GM11168 (cell line): ENCODE measurements around the gene GCN1.
"Not testable (repeated sequence)": the region's sequence is repeated elsewhere in the genome, so short reads cannot be mapped to it uniquely, and the experiment has no call there.

Experiments
- in situ Hi-C: fragments of 300-500 bp; cut with MboI; formaldehyde crosslinking; loops from one replicate; pipeline ENCODE4 v1.12.0; 2022; ENCODE audit warnings: low sequenced_read_pairs; ENCODE audit not compliant: unreplicated experiment

Gene GCN1

DNA sequence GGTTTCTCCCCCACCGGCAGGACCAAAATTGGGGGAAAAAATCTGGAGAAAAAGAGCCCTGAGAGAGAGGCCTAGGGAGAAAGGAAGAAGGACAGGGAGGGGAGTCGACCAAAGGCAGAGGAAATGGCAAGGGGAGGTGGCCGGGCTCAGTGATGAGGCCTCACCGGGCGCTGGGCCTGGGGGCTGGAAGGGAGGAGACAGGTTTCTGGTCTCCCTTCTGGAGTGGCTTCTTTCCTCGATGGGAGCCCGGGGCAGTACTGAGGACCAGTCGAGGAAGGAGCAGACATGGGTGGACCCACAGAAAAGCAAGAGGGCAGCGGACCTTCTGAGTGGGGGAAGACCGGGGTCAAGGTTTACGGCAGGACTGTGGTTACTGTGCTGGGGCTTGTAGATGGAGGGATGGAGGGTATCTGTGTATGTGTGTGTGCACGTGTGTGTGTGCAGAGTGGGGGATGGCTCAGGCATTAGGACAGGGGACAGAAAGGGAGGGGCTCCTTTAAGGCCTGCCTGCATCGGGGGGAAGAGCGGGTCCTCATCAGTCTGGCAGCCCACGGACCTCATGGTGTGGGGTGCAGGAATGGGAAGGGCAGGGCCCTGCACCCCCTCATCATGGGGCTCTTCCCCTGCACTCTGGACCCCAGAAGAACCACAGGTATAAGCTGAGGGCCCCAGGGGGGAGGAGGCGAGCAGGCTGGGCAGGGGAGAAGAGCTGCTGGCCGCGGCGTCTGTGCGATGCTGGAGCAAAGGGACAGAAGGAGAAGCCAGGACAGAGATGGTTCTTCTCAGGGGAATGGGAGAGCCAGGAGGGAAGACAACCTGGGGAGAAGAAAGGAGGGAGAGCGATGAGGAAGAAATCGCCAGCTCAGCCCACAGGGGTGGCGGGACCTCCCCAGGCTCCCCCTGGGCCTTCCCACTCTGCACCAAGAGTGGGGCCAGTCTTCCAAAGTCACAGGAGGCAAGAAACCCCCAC, 21.5 kb upstream of the GCN1 start:
- in situ Hi-C loops = no loop called here

DNA sequence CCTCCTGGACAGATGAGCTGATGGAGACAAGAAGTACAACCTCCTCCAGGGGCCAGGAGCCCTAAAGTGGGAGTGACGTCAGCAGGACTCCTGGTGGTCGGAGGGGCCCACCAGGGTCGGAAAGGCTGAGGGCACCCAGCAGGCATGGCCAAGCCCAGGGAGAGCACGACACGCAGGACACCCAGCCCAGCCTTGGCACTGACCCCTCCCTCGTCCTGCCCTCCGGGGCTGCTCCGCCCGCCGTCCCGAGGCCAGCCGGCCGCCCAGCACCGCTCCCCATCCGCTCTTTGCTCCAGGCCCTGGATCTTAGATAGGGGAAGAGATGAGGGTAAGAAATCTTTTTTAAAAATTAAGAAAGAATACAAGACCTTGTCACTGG, 20.8 kb upstream of the GCN1 start:
- in situ Hi-C loops = no loop called here

DNA sequence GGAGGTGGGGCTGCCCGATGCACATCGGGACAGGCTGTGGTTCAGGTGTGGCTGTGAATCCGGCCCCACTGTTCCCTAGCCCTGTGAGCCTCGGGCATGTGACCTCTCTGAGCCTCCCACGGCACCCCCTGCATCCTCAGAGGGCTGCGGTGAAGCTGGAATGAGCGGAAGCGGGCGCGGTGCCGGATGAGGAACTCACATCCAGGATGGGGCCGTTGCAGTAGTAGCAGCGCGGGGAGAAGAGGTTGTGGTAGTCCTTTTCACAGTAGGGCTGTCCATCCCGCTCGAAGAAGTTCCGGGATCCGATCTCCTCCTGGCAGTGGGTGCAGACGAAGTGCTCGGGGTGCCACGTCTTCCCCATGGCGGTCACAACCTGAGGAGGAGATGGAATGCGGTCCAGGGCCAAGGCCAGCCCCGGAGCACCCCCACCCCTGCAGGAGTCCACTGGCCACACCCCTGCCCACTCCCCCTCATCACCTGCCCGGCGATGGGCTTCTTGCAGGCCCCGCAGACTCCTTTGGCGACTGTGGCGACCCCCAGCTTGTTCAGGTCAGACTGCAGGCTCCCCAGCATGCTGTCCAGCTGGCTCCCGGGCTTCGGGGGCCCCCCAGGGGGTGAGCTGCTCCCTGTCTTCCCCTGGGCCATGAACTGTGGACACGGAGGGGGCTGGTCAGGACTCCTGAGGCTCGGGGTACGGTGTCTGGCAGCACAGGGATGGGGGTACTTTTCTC, 20.3 kb upstream of the GCN1 start:
- in situ Hi-C loops = no loop called here

DNA sequence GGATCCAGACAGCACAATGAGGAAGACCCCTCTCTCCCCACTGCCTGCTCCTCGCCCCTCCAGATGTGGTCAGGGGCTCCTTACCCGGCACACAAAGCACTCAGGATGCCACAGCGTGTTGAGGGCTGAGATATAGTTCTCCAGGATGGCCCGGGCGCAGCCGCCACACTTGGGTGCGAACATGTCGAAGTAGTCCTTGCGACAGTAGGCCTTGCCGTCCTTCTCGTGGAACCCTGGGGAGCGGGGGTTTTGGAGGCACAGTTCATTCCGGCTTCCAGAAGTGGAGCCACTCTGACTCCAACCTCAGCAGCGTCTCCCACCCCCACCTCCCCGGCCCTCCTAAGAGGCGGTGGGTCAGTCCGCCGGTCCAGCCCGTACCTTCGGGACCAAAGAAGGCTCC, 19.2 kb upstream of the GCN1 start:
- in situ Hi-C loops = no loop called here

DNA sequence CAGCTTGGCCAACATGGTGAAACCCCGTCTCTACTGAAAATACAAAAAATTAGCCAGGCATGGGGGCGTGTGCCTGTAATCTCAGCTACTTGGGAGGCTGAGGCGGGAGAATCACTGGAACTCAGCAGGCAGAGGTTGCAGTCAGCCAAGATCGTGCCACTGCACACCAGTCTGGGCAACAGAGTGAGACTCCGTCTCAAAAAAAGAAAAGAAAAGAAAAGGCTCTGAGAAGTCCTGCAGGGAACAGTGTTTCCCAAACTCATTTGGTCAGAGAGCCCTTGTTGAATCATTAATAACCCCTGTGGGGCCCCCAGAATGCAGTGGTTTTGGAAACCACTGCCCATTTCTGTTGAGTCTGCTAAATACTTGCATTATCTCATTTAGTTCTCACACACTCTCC, 18.7 kb upstream of the GCN1 start:
- in situ Hi-C loops = not testable (repeated sequence)

DNA sequence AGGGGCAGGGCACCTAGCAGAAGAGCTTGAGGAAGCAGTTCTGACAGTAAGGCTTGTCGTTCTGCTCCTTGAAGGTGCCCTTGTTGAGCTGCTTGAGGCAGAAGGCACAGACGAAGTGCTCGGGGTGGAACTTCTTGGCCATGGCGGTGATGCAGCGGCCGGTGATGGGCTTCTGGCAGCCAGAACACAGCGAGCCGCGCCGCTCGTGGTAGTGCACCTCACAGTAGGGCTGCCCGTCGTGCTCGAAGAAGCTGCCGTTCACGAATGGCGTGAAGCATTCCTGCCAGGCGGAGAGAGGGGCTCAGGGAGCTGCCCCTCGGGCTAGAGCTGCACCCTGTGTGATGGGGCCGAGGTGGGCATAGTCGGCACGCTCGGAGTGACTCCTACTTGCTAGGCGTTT, 17.8 kb upstream of the GCN1 start:
- in situ Hi-C loops = no loop called here

DNA sequence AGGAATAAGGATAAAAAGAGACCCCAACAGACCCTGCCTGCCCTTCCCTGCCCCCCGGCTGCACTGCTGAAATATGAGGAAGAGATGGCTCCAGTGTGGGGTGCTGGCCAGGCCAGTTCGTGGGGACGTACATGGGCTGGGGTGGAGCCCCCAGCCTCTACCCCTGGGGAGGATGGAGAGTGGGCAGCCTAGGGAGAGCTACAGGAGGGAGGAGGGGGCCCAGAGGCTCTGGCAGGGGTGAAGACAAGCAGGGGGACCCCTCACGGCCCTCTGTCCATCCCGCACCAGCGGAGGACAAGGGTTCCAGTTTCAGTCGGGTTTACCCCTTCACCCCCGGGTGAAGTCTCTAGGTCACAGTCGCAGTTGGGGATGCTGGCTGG, 17.4 kb upstream of the GCN1 start:
- in situ Hi-C loops = no loop called here

DNA sequence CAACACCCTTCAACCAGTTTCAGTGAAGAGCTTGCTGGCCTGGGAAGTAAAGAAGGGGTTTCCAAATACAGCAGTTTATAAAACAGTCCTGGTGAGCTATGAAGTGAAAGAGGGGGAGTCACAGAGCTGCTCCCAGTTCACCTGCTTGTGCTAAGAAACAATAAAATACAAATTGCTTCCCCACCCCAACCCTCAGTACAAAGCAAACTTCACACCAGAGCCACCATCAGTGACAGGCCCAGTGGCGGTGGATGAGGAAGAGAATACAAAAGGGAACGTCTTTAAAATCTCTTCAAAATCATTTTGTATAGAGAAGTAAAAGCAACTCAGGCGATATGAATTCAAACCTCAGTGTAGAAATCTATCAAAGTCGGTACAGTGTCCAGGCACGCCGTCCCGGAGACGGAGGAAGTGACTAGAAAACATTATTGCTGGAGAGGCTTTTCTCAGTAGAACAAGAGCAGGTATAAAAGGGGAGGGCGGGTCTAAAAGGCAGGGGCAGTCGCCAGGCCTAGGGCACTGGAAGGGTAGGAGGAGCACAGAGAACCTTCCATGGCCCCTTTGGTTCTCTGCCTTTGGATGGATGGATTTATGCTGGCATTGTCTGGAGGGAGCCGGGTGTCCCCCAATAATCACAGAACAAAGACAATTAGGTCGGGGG, 16.9 kb upstream of the GCN1 start:
- in situ Hi-C loops = no loop called here

DNA sequence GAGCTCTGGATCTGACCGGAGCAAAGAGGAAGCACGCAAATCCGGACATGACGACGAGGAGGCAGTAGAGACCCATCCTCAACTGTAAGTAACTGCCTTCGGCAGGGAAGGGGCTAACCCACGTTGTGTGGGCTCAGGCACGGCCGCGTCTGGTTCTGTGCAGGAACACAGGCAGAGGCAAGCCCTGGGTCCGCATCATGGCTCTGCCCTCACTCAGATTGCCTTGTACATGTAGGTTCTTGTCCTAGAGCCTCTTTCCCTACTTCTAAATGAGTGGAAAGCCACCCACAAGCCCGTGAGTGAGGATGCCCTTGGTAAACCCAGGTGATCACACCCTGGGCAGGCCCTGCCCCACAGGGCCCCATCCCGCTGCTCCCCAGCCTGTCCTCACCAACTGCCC, 15.3 kb upstream of the GCN1 start:
- in situ Hi-C loops = no loop called here

DNA sequence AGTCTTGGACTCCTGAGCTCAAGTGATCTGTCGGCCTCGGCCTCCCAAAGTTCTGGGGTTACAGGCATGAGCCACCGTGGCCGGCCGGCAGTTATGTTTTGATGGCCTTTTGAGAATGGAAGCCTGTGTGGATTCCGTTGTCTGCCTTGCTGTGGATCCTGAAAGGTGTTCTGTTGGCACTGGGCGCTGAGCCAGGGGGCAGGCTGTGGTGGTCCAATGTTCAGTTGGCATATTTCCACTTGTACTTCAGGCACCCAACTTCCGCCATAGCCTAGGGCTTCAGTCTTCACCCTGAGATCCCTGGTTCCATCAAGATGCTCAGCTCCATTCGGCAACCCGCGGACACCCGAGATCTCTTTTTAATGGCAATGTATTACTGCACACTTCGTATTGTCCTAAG, 12.7 kb upstream of the GCN1 start:
- in situ Hi-C loops = no loop called here

DNA sequence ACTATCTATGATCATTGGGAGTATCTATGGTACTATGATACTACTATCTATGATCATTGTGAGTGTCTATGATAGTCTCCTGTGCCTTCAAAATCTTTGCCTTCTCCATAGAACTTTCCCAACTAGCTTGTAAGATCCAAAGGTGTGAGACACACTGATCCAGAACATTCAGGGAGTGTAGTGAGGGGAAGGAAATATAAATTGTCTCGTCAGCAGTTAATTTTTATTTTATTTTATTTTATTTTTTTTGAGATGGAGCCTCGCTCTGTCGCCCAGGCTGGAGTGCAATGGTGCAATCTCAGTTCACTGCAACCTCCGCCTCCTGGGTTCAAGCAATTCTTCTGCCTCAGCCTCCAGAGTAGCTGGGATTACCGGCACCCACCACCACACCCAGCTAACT, 12.3 kb upstream of the GCN1 start:
- in situ Hi-C loops = not testable (repeated sequence)

DNA sequence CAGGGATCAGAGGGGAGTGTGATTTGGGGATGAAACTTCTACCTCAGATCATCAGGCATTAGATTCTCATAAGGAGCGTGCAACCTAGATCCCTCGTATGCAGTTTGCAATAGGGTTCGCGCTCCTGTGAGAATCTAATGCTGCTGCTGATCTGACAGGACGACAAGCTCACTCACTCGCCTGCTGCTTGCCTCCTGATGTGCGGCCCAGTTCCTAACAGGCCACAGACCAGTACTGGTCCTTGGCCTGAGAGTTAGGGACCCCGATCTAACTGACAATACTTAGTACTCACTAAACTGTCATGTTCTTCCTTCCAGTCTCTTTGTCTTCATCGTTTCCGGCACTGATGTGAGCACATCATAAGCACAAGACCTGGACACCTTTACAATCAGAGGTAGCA, 11.7 kb upstream of the GCN1 start:
- in situ Hi-C loops = no loop called here

DNA sequence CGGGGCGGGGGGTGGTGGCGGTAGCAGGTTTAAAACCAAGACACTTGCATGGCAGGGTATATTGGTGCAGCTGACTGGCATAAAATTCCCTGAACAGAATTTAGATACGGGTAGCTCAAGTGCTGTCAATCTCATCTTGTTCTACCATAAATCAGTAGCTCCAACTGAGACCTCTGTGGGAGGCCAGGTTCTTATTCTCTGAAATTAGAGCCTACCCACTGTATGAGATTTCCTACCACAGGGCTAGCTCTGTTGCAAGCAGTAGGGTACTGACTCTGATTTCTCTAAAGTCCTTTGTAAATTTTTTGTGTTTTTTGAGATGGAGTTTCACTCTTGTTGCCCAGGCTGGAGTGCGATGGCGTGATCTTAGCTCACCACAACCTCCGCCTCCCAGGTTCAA, 9.7 kb upstream of the GCN1 start:
- in situ Hi-C loops = no loop called here

DNA sequence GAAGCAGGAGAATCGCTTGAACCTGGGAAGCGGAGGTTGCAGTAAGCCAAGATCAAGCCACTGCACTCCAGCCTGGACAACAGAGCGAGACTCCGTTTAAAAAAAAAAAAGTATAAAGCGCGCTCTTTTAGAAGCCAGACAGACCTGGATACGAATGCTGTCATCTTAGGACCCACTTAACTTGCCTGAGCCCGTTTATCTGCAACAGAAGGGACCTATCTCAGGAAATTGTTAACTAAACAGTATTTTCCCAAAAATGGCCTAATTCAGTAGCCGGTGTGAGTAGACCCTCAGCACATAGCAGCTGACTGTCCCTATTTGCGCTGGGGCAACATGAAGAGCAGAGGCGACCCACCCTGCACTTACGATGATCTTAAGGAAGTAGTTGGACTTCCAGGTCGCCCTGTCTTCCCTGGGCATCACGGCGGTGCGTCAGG, 5.9 kb upstream of the GCN1 start:
- in situ Hi-C loops = no loop called here

DNA sequence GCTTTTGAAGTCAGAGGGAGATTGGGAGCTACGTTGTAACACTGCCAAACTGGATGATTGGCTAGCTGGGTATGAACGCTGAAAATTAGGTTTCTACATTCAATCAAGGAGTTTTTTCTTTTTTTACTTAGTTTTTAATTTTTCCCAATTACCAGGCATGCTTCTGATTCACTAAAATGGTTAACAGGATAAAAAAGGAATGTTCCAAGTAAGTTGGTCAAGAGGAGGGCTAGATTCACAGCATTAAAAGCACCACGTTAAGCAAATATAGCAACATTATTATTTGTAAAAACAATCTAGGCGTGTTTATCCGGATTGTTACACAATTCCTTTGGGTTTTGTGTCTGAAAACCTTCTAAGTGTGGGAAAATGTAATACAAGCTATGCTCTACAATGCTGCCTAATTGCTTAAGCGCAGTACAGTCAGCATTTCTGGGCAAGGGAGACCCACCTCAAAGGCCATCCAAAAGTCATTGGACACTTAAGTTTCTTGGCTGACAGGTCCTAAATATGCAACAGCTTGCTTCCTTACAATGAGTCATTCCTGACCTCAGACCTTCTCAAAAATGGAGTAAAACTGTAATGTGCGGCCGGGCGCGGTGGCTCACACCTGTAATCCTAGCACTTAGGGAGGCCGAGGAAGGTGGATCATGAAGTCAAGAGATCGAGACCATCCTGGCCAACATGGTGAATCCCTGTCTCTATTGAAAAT, 5.2 kb upstream of the GCN1 start:
- in situ Hi-C loops = no loop called here

DNA sequence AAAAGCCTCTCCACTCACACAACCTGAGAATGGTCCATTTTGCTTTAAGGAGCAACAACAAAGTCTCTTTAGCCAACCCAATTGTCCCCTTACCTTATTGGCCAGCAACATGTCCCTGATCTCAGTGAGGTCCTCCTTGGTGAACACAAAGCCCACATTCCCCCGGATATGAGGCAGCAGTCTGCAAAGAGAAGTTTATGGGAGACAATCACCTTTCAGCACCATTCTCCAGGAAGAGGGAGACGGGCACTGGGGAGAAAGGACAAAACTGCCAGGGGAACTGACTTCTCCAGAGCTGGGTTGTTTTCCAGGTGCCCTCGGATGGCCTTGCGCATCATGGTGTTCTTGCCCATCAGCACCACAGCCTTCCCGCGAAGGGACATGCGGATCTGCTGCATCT, 4.5 kb upstream of the GCN1 start:
- in situ Hi-C loops = no loop called here

DNA sequence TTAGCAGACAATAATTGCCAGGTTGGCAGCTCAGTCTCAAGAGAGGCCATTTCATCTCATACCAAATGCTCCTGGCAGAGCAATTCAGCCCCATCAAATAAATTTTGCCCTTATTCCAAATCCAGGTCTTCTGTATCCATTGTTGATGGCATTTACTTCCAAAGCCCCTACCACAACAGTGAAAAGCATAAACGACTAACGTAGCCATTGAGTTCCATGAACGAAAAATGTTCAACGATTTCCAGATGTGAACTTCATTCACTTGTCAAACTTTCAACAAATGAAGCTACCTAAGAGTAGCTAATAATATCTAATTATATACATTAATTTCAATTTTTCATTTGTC, 3.0 kb upstream of the GCN1 start:
- in situ Hi-C loops = no loop called here

DNA sequence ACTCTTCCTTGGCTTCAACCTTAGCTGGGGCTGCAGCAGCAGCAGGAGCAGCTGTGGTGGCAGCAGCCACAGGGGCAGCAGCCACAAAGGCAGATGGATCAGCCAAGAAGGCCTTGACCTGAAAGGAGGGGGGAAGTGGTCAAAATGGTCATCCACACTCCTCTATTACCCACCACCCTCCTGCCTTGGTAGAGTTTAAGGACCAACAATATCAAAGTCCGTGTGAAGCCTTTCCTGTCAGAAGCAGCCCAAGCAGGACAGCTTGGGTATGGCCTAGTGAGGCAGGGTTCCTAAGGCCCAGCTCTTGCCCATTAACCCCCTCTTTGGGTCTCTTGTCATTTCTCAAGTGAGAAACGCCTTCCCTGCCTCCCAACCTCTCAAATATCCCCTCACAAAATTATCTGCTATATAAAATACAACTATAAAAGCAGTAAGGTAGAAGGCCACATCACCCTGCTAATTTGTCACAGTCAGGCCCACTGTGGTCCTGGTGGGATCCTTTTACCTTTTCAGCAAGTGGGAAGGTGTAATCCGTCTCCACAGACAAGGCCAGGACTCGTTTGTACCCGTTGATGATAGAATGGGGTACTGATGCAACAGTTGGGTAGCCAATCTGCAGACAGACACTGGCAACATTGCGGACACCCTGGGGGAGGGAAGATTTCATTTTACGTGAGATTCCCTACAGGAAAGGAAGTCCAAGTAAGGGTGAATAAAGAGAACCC, 2.5 kb upstream of the GCN1 start:
- in situ Hi-C loops = not testable (repeated sequence)

DNA sequence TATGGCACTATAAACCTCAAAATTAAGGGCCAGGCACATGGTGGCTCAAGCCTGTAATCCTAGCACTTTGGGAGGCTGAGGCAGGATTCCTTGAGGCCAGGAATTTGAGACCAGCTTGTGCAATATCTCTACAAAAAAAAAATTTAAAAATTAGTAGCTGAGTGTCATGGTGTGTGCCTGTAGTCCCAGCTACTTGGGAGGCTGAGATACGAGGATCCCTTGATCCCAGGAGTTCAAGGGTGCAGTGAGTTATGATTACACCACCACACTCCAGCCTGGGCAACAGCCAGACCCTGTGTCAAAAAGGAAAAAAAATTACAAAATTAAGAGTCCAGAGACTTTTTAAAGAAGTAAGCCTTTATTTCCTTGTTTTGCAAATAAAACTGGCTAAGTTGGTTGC, 1.8 kb upstream of the GCN1 start:
- in situ Hi-C loops = no loop called here

DNA sequence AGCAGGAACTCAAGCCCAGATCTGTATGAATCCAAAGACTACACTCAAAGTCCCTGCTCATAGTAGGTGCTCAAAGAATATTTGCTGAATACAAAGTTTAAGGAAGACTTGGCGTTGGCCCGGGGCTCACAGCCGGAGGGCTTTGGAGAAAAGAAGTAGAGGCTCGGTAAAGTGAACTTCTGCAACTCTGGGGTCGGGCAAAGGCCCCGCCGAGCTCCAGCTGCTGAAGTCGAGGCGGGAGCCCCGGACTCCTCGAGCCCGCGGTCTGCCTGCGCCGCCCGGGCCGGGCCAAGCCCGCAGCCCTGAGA, 335 bp downstream of the GCN1 start:
- in situ Hi-C loops = no loop called here
